NCI-H2227 (cell line): ENCODE results near the gene ACOT7.
A peak's percentile ranks its signal among the peaks of the same experiment; 100 is the strongest.

Experiments used
- DNase-seq: peaks from one replicate; lab custom pipeline; 2025; ENCODE audit not compliant: unreplicated experiment; lab: John Stamatoyannopoulos, UW

The ACOT7 gene

GRCh38 chr1:6348511-6349191, 44.9 kb downstream of the ACOT7 start:
- DNase-seq = no peak

- no peak for DNase-seq
These were observed 45.7 kb downstream of the ACOT7 start for GRCh38 chr1:6347641-6348487.

- DNase-seq = no peak
These were observed 48.1 kb downstream of the ACOT7 start for GRCh38 chr1:6345460-6345859.

GRCh38 chr1:6345009-6345408, 48.6 kb downstream of the ACOT7 start:
- no peak for DNase-seq

GRCh38 chr1:6343506-6344405, 49.8 kb downstream of the ACOT7 start:
- DNase-seq = peak; percentile 91

- DNase-seq = no peak
These were observed 51.5 kb downstream of the ACOT7 start for GRCh38 chr1:6342056-6342455.

GRCh38 chr1:6338695-6339094, 54.9 kb downstream of the ACOT7 start:
- DNase-seq = peak; percentile 90

- no peak for DNase-seq
These were observed 56.6 kb downstream of the ACOT7 start for GRCh38 chr1:6336776-6337622.

- DNase-seq = no peak
These were observed 59.1 kb downstream of the ACOT7 start for GRCh38 chr1:6334261-6334993.

- no peak for DNase-seq
These were observed 60.7 kb downstream of the ACOT7 start for GRCh38 chr1:6332821-6333220.

- DNase-seq = no peak
These were observed 61.9 kb downstream of the ACOT7 start for GRCh38 chr1:6331543-6332273.

- peak; percentile 76 for DNase-seq
These were observed 63.1 kb downstream of the ACOT7 start for GRCh38 chr1:6330410-6330911.

- peak; percentile 68 for DNase-seq
These were observed 63.7 kb downstream of the ACOT7 start for GRCh38 chr1:6329851-6330250.

- DNase-seq = no peak
These were observed 64.2 kb downstream of the ACOT7 start for GRCh38 chr1:6329396-6329795.

- no peak for DNase-seq
These were observed 64.9 kb downstream of the ACOT7 start for GRCh38 chr1:6328696-6329095.

GRCh38 chr1:6328091-6328490, 65.5 kb downstream of the ACOT7 start:
- DNase-seq = no peak

GRCh38 chr1:6325482-6325881, 68.1 kb downstream of the ACOT7 start:
- no peak for DNase-seq

- no peak for DNase-seq
These were observed 71.4 kb downstream of the ACOT7 start for GRCh38 chr1:6322161-6322560.

GRCh38 chr1:6321205-6321604, 72.4 kb downstream of the ACOT7 start:
- no peak for DNase-seq
